SU-DHL-6 (cell line): ENCODE measurements around the gene MRPL55.

Experiments used
- H2AFZ ChIP-seq: fragments of 200-600 bp; sonication (generic); 2 replicates; pipeline ENCODE4 v1.6.1; 2014; ENCODE audit warnings: low read depth, mild to moderate bottlenecking, moderate library complexity, mixed read lengths, antibody characterized with exemption, low read length; ENCODE audit not compliant: severe bottlenecking
- H3F3A ChIP-seq: fragments of 200-600 bp; shearing (Covaris generic); 2 replicates; pipeline ENCODE4 v1.6.0; 2016; ENCODE audit warnings: antibody characterized with exemption, mild to moderate bottlenecking; ENCODE audit not compliant: insufficient read depth
- H3K27ac ChIP-seq: fragments of 200-600 bp; sonication (generic); 2 replicates; pipeline ENCODE4 v1.5.1; 2016; ENCODE audit warnings: low read depth, mild to moderate bottlenecking, low read length, moderate library complexity, mixed read lengths
- H3K27me3 ChIP-seq: fragments of 200-600 bp; sonication (generic), shearing (Covaris generic); 2 replicates; pipeline ENCODE4 v1.6.0; 2014; ENCODE audit warnings: mild to moderate bottlenecking, low read length
- H3K36me3 ChIP-seq: fragments of 200-600 bp; sonication (generic); 2 replicates; pipeline ENCODE4 v1.6.1; 2014; ENCODE audit warnings: mild to moderate bottlenecking, low read length, mixed read lengths
- H3K4me2 ChIP-seq: fragments of 300-600, 200-600 bp; shearing (Covaris generic), sonication (generic); 2 replicates; pipeline ENCODE4 v1.6.0; 2014; ENCODE audit warnings: low read length, low read depth, mild to moderate bottlenecking; ENCODE audit not compliant: poor library complexity, severe bottlenecking
- H3K4me3 ChIP-seq: fragments of 200-600 bp; sonication (generic); 2 replicates; pipeline ENCODE4 v1.5.1; 2014; ENCODE audit warnings: antibody characterized with exemption, low read length, mild to moderate bottlenecking, mixed read lengths; ENCODE audit not compliant: insufficient read depth, poor library complexity, severe bottlenecking
- H3K79me2 ChIP-seq: fragments of 200-600 bp; sonication (generic); 2 replicates; pipeline ENCODE4 v1.6.1; 2014; ENCODE audit warnings: mild to moderate bottlenecking, low read length, moderate library complexity; ENCODE audit not compliant: insufficient read depth
- H3K9ac ChIP-seq: fragments of 200-600 bp; sonication (generic); 2 replicates; pipeline ENCODE4 v1.7.0; 2014; ENCODE audit warnings: mild to moderate bottlenecking, low read length
- H3K9me2 ChIP-seq: fragments of 200-600 bp; sonication (generic); replicated peaks from 2 replicates; pipeline ENCODE4 v1.6.1; 2014; ENCODE audit warnings: low read length; ENCODE audit not compliant: insufficient read depth
- H3K9me3 ChIP-seq: fragments of 200-600 bp; sonication (generic); 2 replicates; pipeline ENCODE4 v1.6.1; 2014; ENCODE audit warnings: low read length, mixed read lengths; ENCODE audit not compliant: insufficient read depth
- H4K20me1 ChIP-seq: fragments of 200-600 bp; sonication (generic); 2 replicates; pipeline ENCODE4 v1.6.1; 2014; ENCODE audit warnings: low read depth, mild to moderate bottlenecking, antibody characterized with exemption, low read length, moderate library complexity, mixed read lengths
- CTCF ChIP-seq: fragments of 200-600 bp; sonication (generic); IDR thresholded peaks from one replicate; pipeline ENCODE4 v1.5.1; 2017; ENCODE audit warnings: antibody characterized with exemption, mild to moderate bottlenecking, low read length, moderate library complexity; ENCODE audit not compliant: insufficient read depth, poor library complexity, severe bottlenecking
- EZH2phosphoT487 ChIP-seq: fragments of 200-600 bp; sonication (generic), shearing (Covaris generic); conservative IDR thresholded peaks from 2 replicates; pipeline ENCODE4 v1.6.1; 2018; ENCODE audit warnings: mild to moderate bottlenecking, antibody characterized with exemption, low read length, moderate library complexity, mixed read lengths

The MRPL55 gene

DNA sequence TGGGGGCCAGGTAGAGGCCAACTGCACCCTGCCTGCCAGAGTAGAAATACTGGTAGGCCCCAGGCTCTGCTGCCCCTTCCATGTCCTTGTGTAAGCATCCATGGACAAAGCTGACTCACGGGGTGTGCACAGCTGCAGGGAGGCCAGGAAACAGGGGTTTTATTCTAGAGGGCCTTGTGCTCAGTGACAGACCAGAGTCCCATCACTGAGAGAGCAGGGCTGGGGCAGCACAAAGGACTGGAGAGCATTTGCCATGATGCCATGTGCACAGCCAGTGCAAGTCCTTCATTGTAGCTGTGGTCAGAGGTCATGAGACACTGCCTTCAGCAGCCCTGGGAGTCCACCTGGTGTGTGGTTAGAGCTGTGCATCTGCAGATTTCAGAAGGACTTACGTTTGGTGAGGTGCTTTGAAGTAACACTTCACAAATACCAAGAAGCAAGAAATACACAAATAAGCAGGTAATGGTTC is 18.5 kb downstream of the MRPL55 start:
- Histone ChIP-seq H3K9me3 (peaks cover 20% of the 10 kb centered on the region; the same call in 1 of the 2 replicates), H3K9me2 (no peaks in the 10 kb centered on the region), H3K79me2 (peaks cover 100% of the 10 kb centered on the region), H3K36me3 (peaks cover 37% of the 10 kb centered on the region), H3K4me2 (no peak overlapping the region), H3K27me3 (no peaks in the 10 kb centered on the region), H3F3A (no peaks in the 10 kb centered on the region), H3K9ac (no peak overlapping the region), H3K4me3 (no peak overlapping the region), H2AFZ (no peak overlapping the region), H3K27ac (no peak overlapping the region), H4K20me1 (peaks cover 40% of the 10 kb centered on the region)
- TF ChIP-seq CTCF (no peak), EZH2phosphoT487 (no peak)

DNA sequence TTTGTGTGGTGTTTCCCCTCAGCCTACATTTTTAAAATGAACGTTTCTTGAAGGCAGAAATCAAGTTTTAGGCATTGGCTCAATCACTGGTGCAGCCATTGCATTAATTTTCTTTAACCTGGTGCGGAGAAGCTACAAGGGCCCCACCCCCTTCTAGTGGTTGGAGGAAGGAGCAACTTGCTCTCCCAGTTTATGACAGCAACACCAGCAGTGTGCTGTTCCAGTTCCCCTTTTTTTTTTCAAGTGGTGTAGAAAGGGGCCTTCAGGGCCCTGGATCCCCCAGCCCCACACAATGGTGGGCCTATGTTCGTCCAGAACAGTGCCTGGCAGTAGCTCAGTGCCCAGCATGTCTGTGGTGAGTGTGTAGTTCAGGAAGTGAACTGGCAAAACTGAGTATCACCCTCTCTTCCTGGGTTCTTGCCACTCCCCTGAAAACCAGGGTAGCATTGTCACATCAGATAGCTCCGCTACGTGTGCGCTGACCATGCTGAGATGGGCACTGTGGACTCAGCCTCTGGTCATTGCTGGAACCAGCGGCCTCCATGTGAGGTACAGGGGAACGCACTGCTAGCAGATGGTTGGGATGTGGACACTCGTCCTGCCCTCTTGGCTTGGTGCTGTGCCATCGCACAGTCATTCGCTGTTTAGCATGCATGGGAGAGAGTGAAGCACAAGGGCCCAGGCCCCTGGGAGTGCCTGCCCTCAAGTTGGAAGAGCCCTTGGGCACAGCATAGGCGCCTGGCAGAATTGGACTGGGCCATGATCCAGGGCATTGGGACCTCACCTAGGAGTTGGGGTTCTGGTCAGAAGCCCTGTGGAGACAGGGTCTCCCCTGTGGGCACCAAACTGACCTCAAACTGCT is 19.3 kb downstream of the MRPL55 start:
- H3K9ac ChIP-seq = no peak overlapping the region
- no peaks in the 10 kb centered on the region for H3K9me2 ChIP-seq
- H3K27ac ChIP-seq = no peak overlapping the region
- peaks cover 40% of the 10 kb centered on the region for H4K20me1 ChIP-seq
- H3K27me3 ChIP-seq = no peaks in the 10 kb centered on the region
- H2AFZ ChIP-seq = no peak overlapping the region
- H3K36me3 ChIP-seq = peaks cover 32% of the 10 kb centered on the region
- no peaks in the 10 kb centered on the region for H3F3A ChIP-seq
- peaks cover 100% of the 10 kb centered on the region for H3K79me2 ChIP-seq
- peaks cover 16% of the 10 kb centered on the region; the same call in 1 of the 2 replicates for H3K9me3 ChIP-seq
- no peak overlapping the region for H3K4me2 ChIP-seq
- H3K4me3 ChIP-seq = no peak overlapping the region
- TF ChIP-seq EZH2phosphoT487 (no peak), CTCF (no peak)

GRCh38 chr1:228088586-228089498 is 20.3 kb downstream of the MRPL55 start:
- H3K9me2 ChIP-seq = no peaks in the 10 kb centered on the region
- H3K9me3 ChIP-seq = peaks cover 7% of the 10 kb centered on the region; the same call in 1 of the 2 replicates
- TF ChIP-seq CTCF (no peak), EZH2phosphoT487 (no peak)
- H3K9ac ChIP-seq = no peak overlapping the region
- no peaks in the 10 kb centered on the region for H3K27me3 ChIP-seq
- no peaks in the 10 kb centered on the region for H3F3A ChIP-seq
- H3K36me3 ChIP-seq = peaks cover 24% of the 10 kb centered on the region; the same call in 1 of the 2 replicates
- no peak overlapping the region for H3K4me2 ChIP-seq
- no peak overlapping the region for H3K4me3 ChIP-seq
- peaks cover 43% of the 10 kb centered on the region for H4K20me1 ChIP-seq
- H3K27ac ChIP-seq = no peak overlapping the region
- H3K79me2 ChIP-seq = peaks cover 100% of the 10 kb centered on the region
- H2AFZ ChIP-seq = no peak overlapping the region
